ENCODE data around the gene MARCHF2.
A peak's percentile ranks its signal among the peaks of the same experiment; 100 is the strongest.

The MARCHF2 gene

GRCh38 chr19:8386990-8387389 lies 26.1 kb upstream of the MARCHF2 start:
- no peak for TF ChIP-seq CTCF (IDR thresholded peaks at IDR 0.05; ENCODE audit: low read depth, low read length, missing control alignments)
- DNase-seq (ENCODE audit: extremely low read depth, low read depth): no peak
- no peak overlapping the region for H3K4me3 ChIP-seq (replicated peaks; ENCODE audit: low read depth, low read length)

GRCh38 chr19:8387688-8388611 lies 25.2 kb upstream of the MARCHF2 start:
- no peak for DNase-seq (ENCODE audit: extremely low read depth, low read depth)
- no peak for TF ChIP-seq CTCF (IDR thresholded peaks at IDR 0.05; ENCODE audit: low read depth, low read length, missing control alignments)
- H3K4me3 ChIP-seq (replicated peaks; ENCODE audit: low read depth, low read length): no peak overlapping the region

GRCh38 chr19:8388612-8388958 lies 24.5 kb upstream of the MARCHF2 start:
- DNase-seq (ENCODE audit: extremely low read depth, low read depth): no peak
- no peak overlapping the region for H3K4me3 ChIP-seq (replicated peaks; ENCODE audit: low read depth, low read length)
- no peak for TF ChIP-seq CTCF (IDR thresholded peaks at IDR 0.05; ENCODE audit: low read depth, low read length, missing control alignments)

- no peak for TF ChIP-seq CTCF (IDR thresholded peaks at IDR 0.05; ENCODE audit: low read depth, low read length, missing control alignments)
- peak within 1 kb of the TSS; percentile 56 for H3K4me3 ChIP-seq (replicated peaks; ENCODE audit: low read depth, low read length)
- peak; percentile 99 for DNase-seq (ENCODE audit: extremely low read depth, low read depth)
These were observed 23.1 kb upstream of the MARCHF2 start, which contains the start of gene RAB11B for GRCh38 chr19:8389891-8390616. Gene RAB11B, plus strand, starts transcription at chr19:8390360. Its CDS starts 57 bp downstream, at chr19:8390417.

GRCh38 chr19:8390617-8390981 lies 22.5 kb upstream of the MARCHF2 start:
- peak; percentile 57 for DNase-seq (ENCODE audit: extremely low read depth, low read depth)
- peak overlapping the region; percentile 56 for H3K4me3 ChIP-seq (replicated peaks; ENCODE audit: low read depth, low read length)
- no peak for TF ChIP-seq CTCF (IDR thresholded peaks at IDR 0.05; ENCODE audit: low read depth, low read length, missing control alignments)

- 0 out of 2 replicates have a peak overlapping the region, but pooled peaks have one; percentile 6 for H3K4me3 ChIP-seq (replicated peaks; ENCODE audit: low read depth, low read length)
- no peak for TF ChIP-seq CTCF (IDR thresholded peaks at IDR 0.05; ENCODE audit: low read depth, low read length, missing control alignments)
- no peak for DNase-seq (ENCODE audit: extremely low read depth, low read depth)
These were observed 21.7 kb upstream of the MARCHF2 start for GRCh38 chr19:8391198-8392016.
